Mononuclear cell (primary cell): Measurements from ENCODE around the gene MYEF2. TPM values are rescaled to one million over a fixed set of nuclear protein-coding genes. Genes with fewer than 3 reads are reported as not detected.

Source experiments
- H3K27me3 ChIP-seq: 2 replicates; pipeline ENCODE4 v1.6.0; 2011; ENCODE audit warnings: low read length, control low read depth; ENCODE audit not compliant: insufficient read depth
- H3K4me1 ChIP-seq: 2 replicates; pipeline ENCODE4 v1.5.1; 2011; ENCODE audit warnings: mild to moderate bottlenecking, low read length, control low read depth; ENCODE audit not compliant: insufficient read depth
- H3K4me3 ChIP-seq: 2 replicates; pipeline ENCODE4 v1.5.1; 2011; ENCODE audit warnings: mild to moderate bottlenecking, low read length, moderate library complexity
- H3K9me3 ChIP-seq: 2 replicates; pipeline ENCODE4 v1.5.1; 2011; ENCODE audit warnings: low read depth, mild to moderate bottlenecking, control low read depth, low read length
- total RNA-seq: library from RNA; depleted of rRNA; stranded (reverse); fragments of >200 nt; gene quantifications from one replicate; pipeline ENCODE4 v1.2.3, GENCODE V29; 2012

The MYEF2 gene
- total RNA-seq, 1 donor, result 14.1 TPM

DNA sequence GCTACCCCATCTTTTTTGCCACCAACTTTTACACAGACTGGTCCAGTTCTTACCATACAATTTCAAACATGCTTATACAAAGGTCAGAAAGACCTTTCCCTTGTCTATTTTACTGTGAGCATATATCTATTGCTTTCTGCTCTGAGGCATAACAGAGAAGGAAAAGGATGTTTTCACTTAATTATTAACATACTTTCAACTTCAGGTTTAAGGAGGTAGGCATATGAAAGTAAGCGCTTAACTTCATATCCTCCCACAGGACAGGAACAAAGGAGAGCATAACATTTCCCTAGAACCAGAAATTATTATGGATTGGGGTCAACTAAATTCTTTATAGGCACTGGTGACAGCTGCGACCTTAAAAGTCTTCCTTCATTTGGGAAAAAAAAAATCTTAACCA, 1.1 kb downstream of the MYEF2 start:
- H3K9me3 ChIP-seq, result no peaks in the 10 kb centered on the region
- H3K4me1 ChIP-seq, result no peaks in the 10 kb centered on the region
- peak overlapping the region; percentile 44 for H3K4me3 ChIP-seq
- H3K27me3 ChIP-seq, result peaks cover 19% of the 10 kb centered on the region

GRCh38 chr15:48176112-48176511, 2.0 kb downstream of the MYEF2 start:
- H3K4me3 ChIP-seq, result no peak overlapping the region
- no peaks in the 10 kb centered on the region for H3K4me1 ChIP-seq
- H3K9me3 ChIP-seq, result no peaks in the 10 kb centered on the region
- H3K27me3 ChIP-seq, result peaks cover 17% of the 10 kb centered on the region

- Histone ChIP-seq H3K4me1 (no peaks in the 10 kb centered on the region), H3K27me3 (peaks cover 13% of the 10 kb centered on the region), H3K9me3 (no peaks in the 10 kb centered on the region), H3K4me3 (no peak overlapping the region)
Observed at GRCh38 chr15:48175126-48175525, 3.0 kb downstream of the MYEF2 start.

GRCh38 chr15:48170981-48171380, 7.1 kb downstream of the MYEF2 start:
- H3K4me3 ChIP-seq, result no peak overlapping the region
- H3K4me1 ChIP-seq, result no peaks in the 10 kb centered on the region
- H3K27me3 ChIP-seq, result no peaks in the 10 kb centered on the region
- H3K9me3 ChIP-seq, result no peaks in the 10 kb centered on the region

DNA sequence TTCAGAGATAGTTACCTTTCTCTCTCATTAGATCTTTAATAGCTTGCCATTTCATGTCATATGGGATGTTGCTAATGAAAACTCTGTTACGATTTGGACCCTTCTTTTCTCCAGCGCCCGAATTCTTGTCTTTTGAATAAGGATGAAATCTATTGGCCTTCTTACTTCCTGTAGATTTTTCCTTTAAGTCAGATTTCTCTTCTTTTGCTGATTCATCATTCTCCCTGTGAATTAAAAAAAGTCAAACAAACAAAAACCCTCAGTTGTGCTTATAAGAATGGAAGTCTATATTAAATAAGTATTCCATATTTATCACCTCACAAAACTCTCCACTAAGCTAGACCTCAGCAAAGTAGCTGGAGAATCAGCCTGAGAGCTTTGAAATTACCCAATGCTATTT, 9.5 kb downstream of the MYEF2 start:
- no peak overlapping the region for H3K4me3 ChIP-seq
- no peaks in the 10 kb centered on the region for H3K9me3 ChIP-seq
- H3K4me1 ChIP-seq, result no peaks in the 10 kb centered on the region
- no peaks in the 10 kb centered on the region for H3K27me3 ChIP-seq

GRCh38 chr15:48153526-48153925, 24.6 kb downstream of the MYEF2 start:
- no peaks in the 10 kb centered on the region for H3K4me1 ChIP-seq
- H3K9me3 ChIP-seq, result no peaks in the 10 kb centered on the region
- no peak overlapping the region for H3K4me3 ChIP-seq
- H3K27me3 ChIP-seq, result no peaks in the 10 kb centered on the region

- H3K27me3 ChIP-seq, result no peaks in the 10 kb centered on the region
- H3K9me3 ChIP-seq, result no peaks in the 10 kb centered on the region
- no peaks in the 10 kb centered on the region for H3K4me1 ChIP-seq
- H3K4me3 ChIP-seq, result no peak overlapping the region
Observed at GRCh38 chr15:48149858-48150257, 28.2 kb downstream of the MYEF2 start.

DNA sequence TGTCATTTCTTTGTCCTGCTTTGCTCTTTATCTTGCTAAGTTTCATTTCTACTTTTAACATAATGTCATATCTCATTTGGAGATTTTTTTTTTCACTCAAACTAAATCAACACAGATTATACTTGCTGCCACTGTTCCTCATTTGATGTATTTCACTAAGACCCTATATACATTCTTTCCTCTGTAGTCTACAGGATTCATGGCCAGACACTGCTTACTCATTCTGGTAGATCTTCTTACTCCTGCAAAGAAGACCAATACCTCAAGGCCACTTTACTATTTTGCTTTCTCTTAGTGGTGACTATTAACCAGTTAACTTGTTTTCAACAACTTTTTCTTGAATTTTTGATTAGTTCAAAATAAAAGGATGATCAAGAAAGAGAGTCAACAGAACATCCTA, 30.7 kb downstream of the MYEF2 start:
- Histone ChIP-seq H3K9me3 (no peaks in the 10 kb centered on the region), H3K4me1 (no peaks in the 10 kb centered on the region), H3K27me3 (no peaks in the 10 kb centered on the region), H3K4me3 (no peak overlapping the region)

DNA sequence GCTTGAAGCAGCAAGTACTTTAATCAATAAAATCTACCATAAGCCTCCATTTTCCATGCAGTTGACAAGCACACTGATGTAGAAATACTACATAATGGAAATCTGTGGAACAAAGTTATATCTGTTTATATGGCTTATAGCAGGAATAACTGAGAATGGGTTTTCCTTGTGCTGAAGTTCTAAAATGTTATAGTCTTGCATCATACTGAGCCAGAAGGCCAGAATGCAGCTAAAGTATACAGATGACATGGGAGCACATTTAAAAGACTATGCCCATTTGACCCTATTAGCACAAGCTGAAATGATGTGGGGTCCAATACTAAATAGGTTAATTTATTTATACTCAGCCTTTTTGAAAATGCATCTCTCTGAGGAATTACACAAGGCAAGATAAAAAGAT, 32.2 kb downstream of the MYEF2 start:
- H3K9me3 ChIP-seq, result no peaks in the 10 kb centered on the region
- H3K4me3 ChIP-seq, result no peak overlapping the region
- no peaks in the 10 kb centered on the region for H3K27me3 ChIP-seq
- no peaks in the 10 kb centered on the region for H3K4me1 ChIP-seq

DNA sequence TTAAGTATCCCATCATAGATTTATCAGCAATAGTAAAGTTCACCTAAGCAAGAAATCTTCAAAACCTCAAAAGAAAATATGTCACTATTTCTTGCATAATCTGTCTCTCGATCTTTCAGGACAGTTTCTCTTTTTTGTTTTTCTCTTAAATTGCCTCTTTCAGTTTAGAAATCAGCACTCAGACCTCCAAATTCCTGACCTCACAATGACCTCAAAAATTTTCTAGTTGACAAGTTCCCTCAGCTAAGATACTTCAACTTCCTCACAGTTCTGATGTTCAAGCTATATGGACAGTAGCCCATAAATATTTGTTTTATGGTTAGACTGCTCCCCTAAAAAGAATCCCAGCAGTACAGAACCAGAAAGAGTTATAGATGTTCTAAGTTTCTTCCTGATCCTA, 33.2 kb downstream of the MYEF2 start:
- Histone ChIP-seq H3K9me3 (no peaks in the 10 kb centered on the region), H3K27me3 (no peaks in the 10 kb centered on the region), H3K4me1 (no peaks in the 10 kb centered on the region), H3K4me3 (no peak overlapping the region)

- no peaks in the 10 kb centered on the region for H3K4me1 ChIP-seq
- H3K9me3 ChIP-seq, result no peaks in the 10 kb centered on the region
- H3K27me3 ChIP-seq, result no peaks in the 10 kb centered on the region
- no peak overlapping the region for H3K4me3 ChIP-seq
Observed at GRCh38 chr15:48143856-48144255, 34.2 kb downstream of the MYEF2 start.

GRCh38 chr15:48132874-48133273, 45.2 kb downstream of the MYEF2 start:
- Histone ChIP-seq H3K9me3 (no peaks in the 10 kb centered on the region), H3K4me1 (no peaks in the 10 kb centered on the region), H3K4me3 (no peak overlapping the region), H3K27me3 (no peaks in the 10 kb centered on the region)

DNA sequence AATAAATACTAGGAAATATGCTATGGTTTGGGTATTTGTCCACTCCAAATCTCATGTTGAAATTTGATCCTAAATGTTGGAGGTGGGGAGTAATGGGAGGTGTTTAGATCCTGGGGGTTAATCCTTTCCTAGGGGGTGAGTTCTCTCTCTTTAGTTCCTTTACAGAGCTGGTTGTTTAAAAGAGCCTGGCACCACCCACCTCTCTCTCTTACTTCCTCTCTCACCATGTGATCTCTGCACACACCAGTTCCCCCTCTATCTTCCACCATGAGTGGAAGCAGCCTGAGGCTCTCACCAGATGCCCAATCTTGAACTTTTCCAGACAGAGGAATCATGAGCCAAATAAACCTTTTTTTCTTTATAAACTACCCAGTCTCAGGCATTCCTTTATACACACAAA, 46.8 kb downstream of the MYEF2 start:
- Histone ChIP-seq H3K4me3 (no peak overlapping the region), H3K4me1 (no peaks in the 10 kb centered on the region), H3K9me3 (no peaks in the 10 kb centered on the region), H3K27me3 (no peaks in the 10 kb centered on the region)

- Histone ChIP-seq H3K27me3 (peaks cover 3% of the 10 kb centered on the region), H3K4me1 (no peaks in the 10 kb centered on the region), H3K4me3 (no peak overlapping the region), H3K9me3 (no peaks in the 10 kb centered on the region)
Observed at GRCh38 chr15:48126667-48127355, 51.3 kb downstream of the MYEF2 start.

DNA sequence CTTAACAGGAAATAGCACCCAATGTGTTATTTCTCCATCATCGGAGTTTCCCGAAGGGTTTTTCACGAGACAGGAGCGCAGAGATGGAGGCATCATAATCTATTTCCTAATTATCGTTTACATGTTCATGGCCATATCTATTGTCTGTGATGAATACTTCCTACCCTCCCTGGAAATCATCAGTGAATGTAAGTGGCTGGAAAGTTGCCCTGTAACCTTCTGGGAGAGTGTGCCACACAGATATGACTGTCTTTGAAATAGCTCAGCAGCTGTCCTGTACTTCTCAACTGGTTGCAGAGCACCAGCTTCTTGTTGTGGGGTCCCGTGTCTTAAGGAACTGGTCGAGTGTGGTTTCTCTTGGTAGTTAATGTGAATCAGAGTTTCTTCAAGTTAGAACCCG, 56.2 kb downstream of the MYEF2 start:
- H3K4me3 ChIP-seq, result no peak overlapping the region
- H3K27me3 ChIP-seq, result peaks cover 3% of the 10 kb centered on the region
- no peaks in the 10 kb centered on the region for H3K9me3 ChIP-seq
- no peaks in the 10 kb centered on the region for H3K4me1 ChIP-seq

DNA sequence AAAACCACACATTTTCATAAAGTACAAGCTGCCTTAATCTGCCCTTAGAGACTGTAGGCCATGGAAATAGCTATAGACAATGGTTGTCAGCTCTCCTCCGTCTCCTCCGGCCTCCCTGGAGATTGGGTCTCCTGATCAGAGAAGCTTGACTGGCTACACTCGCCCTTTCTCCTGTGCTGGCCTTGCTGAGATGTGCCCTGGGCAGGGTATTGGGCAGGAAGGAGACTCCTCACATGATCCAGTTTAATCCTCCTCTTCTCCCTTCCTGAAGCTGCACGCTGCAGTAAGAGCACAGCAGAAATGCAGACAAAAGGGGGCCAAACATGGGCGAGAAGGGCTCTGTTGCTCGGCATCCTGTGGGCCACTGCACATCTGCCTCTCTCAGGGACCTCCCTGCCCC, 57.4 kb downstream of the MYEF2 start, which contains the start of gene SLC24A5:
Gene SLC24A5 (plus strand): TSS at position 246 of the 400 bp plus-strand sequence. CDS start 55 bp downstream, at position 301.
- Histone ChIP-seq H3K4me3 (no peak within 1 kb of the TSS), H3K27me3 (peaks cover 3% of the 10 kb centered on the region)

More for the DNA sequence above, 57.4 kb downstream of the MYEF2 start, which contains the start of gene SLC24A5:
- Histone ChIP-seq H3K9me3 (no peaks in the 10 kb centered on the region), H3K4me1 (no peaks in the 10 kb centered on the region)
